ENCODE data around the gene BPIFB4.

Gene BPIFB4

GRCh38 chr20:33081411-33082154 lies 2.1 kb downstream of the BPIFB4 start:
- H3K36me3 ChIP-seq (replicated peaks) = no peaks in the 10 kb centered on the region
- no peak for TF ChIP-seq CTCF (IDR thresholded peaks at IDR 0.05; ENCODE audit: low read depth, low read length, missing control alignments)

GRCh38 chr20:33082546-33082945 lies 3.1 kb downstream of the BPIFB4 start:
- no peaks in the 10 kb centered on the region for H3K27me3 ChIP-seq (replicated peaks)
- no peaks in the 10 kb centered on the region for H3K36me3 ChIP-seq (replicated peaks)
- DNase-seq = no peak
- in situ Hi-C loops (cut with HindIII; ENCODE audit: low pct_ligation_motif_present, low sequenced_read_pairs) = no loop called here
- H3K4me3 ChIP-seq (ENCODE audit: low read depth, low read length) = no peak overlapping the region
- no peak for TF ChIP-seq CTCF (IDR thresholded peaks at IDR 0.05; ENCODE audit: low read depth, low read length, missing control alignments)
- no peak overlapping the region for H3K27ac ChIP-seq

More at GRCh38 chr20:33081411-33082154, 2.1 kb downstream of the BPIFB4 start:
- no peaks in the 10 kb centered on the region for H3K27me3 ChIP-seq (replicated peaks)
- in situ Hi-C loops (cut with HindIII; ENCODE audit: low pct_ligation_motif_present, low sequenced_read_pairs) = no loop called here
- no peak overlapping the region for H3K4me3 ChIP-seq (ENCODE audit: low read depth, low read length)
- DNase-seq = no peak
- H3K27ac ChIP-seq = no peak overlapping the region

- no peaks in the 10 kb centered on the region for H3K27me3 ChIP-seq (replicated peaks)
- DNase-seq = no peak
- no peaks in the 10 kb centered on the region for H3K36me3 ChIP-seq (replicated peaks)
- H3K27ac ChIP-seq = no peak overlapping the region
- H3K4me3 ChIP-seq (ENCODE audit: low read depth, low read length) = no peak overlapping the region
- in situ Hi-C loops (cut with HindIII; ENCODE audit: low pct_ligation_motif_present, low sequenced_read_pairs) = no loop called here
- no peak for TF ChIP-seq CTCF (IDR thresholded peaks at IDR 0.05; ENCODE audit: low read depth, low read length, missing control alignments)
Observed at GRCh38 chr20:33083544-33084340, 4.3 kb downstream of the BPIFB4 start.

- no peaks in the 10 kb centered on the region for H3K36me3 ChIP-seq (replicated peaks)
- in situ Hi-C loops (cut with HindIII; ENCODE audit: low pct_ligation_motif_present, low sequenced_read_pairs) = no loop called here
- H3K27me3 ChIP-seq (replicated peaks) = no peaks in the 10 kb centered on the region
- no peak for DNase-seq
- no peak for TF ChIP-seq CTCF (IDR thresholded peaks at IDR 0.05; ENCODE audit: low read depth, low read length, missing control alignments)
- H3K4me3 ChIP-seq (ENCODE audit: low read depth, low read length) = no peak overlapping the region
- H3K27ac ChIP-seq = no peak overlapping the region
Observed at GRCh38 chr20:33084722-33085121, 5.3 kb downstream of the BPIFB4 start.

- in situ Hi-C loops (cut with HindIII; ENCODE audit: low pct_ligation_motif_present, low sequenced_read_pairs) = no loop called here
- Histone ChIP-seq H3K27ac (no peak overlapping the region), H3K27me3 (replicated peaks) (no peaks in the 10 kb centered on the region), H3K4me3 (ENCODE audit: low read depth, low read length) (no peak overlapping the region), H3K36me3 (replicated peaks) (no peaks in the 10 kb centered on the region)
- DNase-seq = no peak
- TF ChIP-seq CTCF (IDR thresholded peaks at IDR 0.05; ENCODE audit: low read depth, low read length, missing control alignments) = no peak
Observed at GRCh38 chr20:33086052-33086722, 6.7 kb downstream of the BPIFB4 start.

Measured in brain microvascular endothelial cell (primary cell).